ENCODE results near the gene CDK8. TPM values are rescaled to one million over a fixed set of nuclear protein-coding genes. Genes with fewer than 3 reads are reported as not detected.

CDK8 gene
- total RNA-seq, 4 donors from 2014 or later = 9.4 to 11.0 (median 10.3) TPM

GRCh38 chr13:26378116-26378515, 124.2 kb downstream of the CDK8 start:
- ATAC-seq (no peak), DNase-seq (no peak)
- Histone ChIP-seq H3K36me3 (no peaks in the 10 kb centered on the region), H3K4me1 (peaks cover 3 to 18% of the 10 kb centered on the region in 2 donors), H3K9me3 (no peaks in the 10 kb centered on the region), H3K27me3 (no peaks in the 10 kb centered on the region), H3K27ac (no peak overlapping the region), H3K4me3 (no peak overlapping the region)
- intact Hi-C loops (cut with DNase I; ENCODE audit: low total_unique reads) (loop anchor here (5.0 kb wide), 1 partner anchor 191 kb away; no protein-coding TSS in a partner anchor), in situ Hi-C loops (cut with MboI; ENCODE audit: low sequenced_read_pairs in 4 of 4) (no loop called here)
- TF ChIP-seq CTCF (IDR thresholded peaks at IDR 0.05 in 4 of 5, conservative IDR thresholded peaks at IDR 0.05 in 1 of 5) (no peak), POLR2A (IDR thresholded peaks at IDR 0.05) (no peak)

GRCh38 chr13:26379831-26380230, 125.9 kb downstream of the CDK8 start:
- H3K9me3 ChIP-seq = no peaks in the 10 kb centered on the region
- H3K4me3 ChIP-seq = no peak overlapping the region
- H3K36me3 ChIP-seq = no peaks in the 10 kb centered on the region
- in situ Hi-C loops (cut with MboI; ENCODE audit: low sequenced_read_pairs in 4 of 4) (no loop called here), intact Hi-C loops (cut with DNase I; ENCODE audit: low total_unique reads) (loop anchor here (5.0 kb wide), 1 partner anchor 193 kb away; no protein-coding TSS in a partner anchor)
- no peak overlapping the region for H3K27ac ChIP-seq
- H3K27me3 ChIP-seq = no peaks in the 10 kb centered on the region
- ATAC-seq = no peak
- DNase-seq = no peak
- H3K4me1 ChIP-seq = peaks cover 3 to 18% of the 10 kb centered on the region in 2 donors
- TF ChIP-seq CTCF (IDR thresholded peaks at IDR 0.05 in 4 of 5, conservative IDR thresholded peaks at IDR 0.05 in 1 of 5) = no peak
- TF ChIP-seq POLR2A (IDR thresholded peaks at IDR 0.05) = no peak

GRCh38 chr13:26380930-26381329, 127.0 kb downstream of the CDK8 start:
- H3K27me3 ChIP-seq = no peaks in the 10 kb centered on the region
- intact Hi-C loops (cut with DNase I; ENCODE audit: low total_unique reads) (no loop called here), in situ Hi-C loops (cut with MboI; ENCODE audit: low sequenced_read_pairs in 4 of 4) (no loop called here)
- DNase-seq = no peak
- no peaks in the 10 kb centered on the region for H3K9me3 ChIP-seq
- no peak for ATAC-seq
- no peak for TF ChIP-seq POLR2A (IDR thresholded peaks at IDR 0.05)
- TF ChIP-seq CTCF (IDR thresholded peaks at IDR 0.05 in 4 of 5, conservative IDR thresholded peaks at IDR 0.05 in 1 of 5) = no peak
- H3K27ac ChIP-seq = no peak overlapping the region
- H3K4me1 ChIP-seq = peaks cover 3 to 18% of the 10 kb centered on the region in 2 donors
- H3K36me3 ChIP-seq = peaks cover 0 to 6% of the 10 kb centered on the region in 2 donors
- no peak overlapping the region for H3K4me3 ChIP-seq

GRCh38 chr13:26382366-26382765, 128.4 kb downstream of the CDK8 start:
- no peak for DNase-seq
- Histone ChIP-seq H3K9me3 (no peaks in the 10 kb centered on the region), H3K36me3 (peaks cover 0 to 11% of the 10 kb centered on the region in 2 donors), H3K4me3 (no peak overlapping the region), H3K27ac (no peak overlapping the region), H3K27me3 (no peaks in the 10 kb centered on the region), H3K4me1 (peaks cover 3 to 13% of the 10 kb centered on the region in 2 donors)
- TF ChIP-seq CTCF (IDR thresholded peaks at IDR 0.05 in 4 of 5, conservative IDR thresholded peaks at IDR 0.05 in 1 of 5) (no peak), POLR2A (IDR thresholded peaks at IDR 0.05) (no peak)
- intact Hi-C loops (cut with DNase I; ENCODE audit: low total_unique reads) (no loop called here), in situ Hi-C loops (cut with MboI; ENCODE audit: low sequenced_read_pairs in 4 of 4) (no loop called here)
- no peak for ATAC-seq

GRCh38 chr13:26382835-26383234, 128.9 kb downstream of the CDK8 start:
- peaks cover 3 to 13% of the 10 kb centered on the region in 2 donors for H3K4me1 ChIP-seq
- in situ Hi-C loops (cut with MboI; ENCODE audit: low sequenced_read_pairs in 4 of 4) = no loop called here
- no peak overlapping the region for H3K4me3 ChIP-seq
- H3K36me3 ChIP-seq = peaks cover 0 to 15% of the 10 kb centered on the region in 2 donors
- ATAC-seq (no peak), DNase-seq (no peak)
- no peak overlapping the region for H3K27ac ChIP-seq
- H3K27me3 ChIP-seq = no peaks in the 10 kb centered on the region
- H3K9me3 ChIP-seq = no peaks in the 10 kb centered on the region
- TF ChIP-seq CTCF (IDR thresholded peaks at IDR 0.05 in 4 of 5, conservative IDR thresholded peaks at IDR 0.05 in 1 of 5) (no peak), POLR2A (IDR thresholded peaks at IDR 0.05) (no peak)
- intact Hi-C loops (cut with DNase I; ENCODE audit: low total_unique reads) = no loop called here
